OCI-LY3 (cell line): ENCODE results near the gene SLC16A7.

ENCODE experiments used
- EZH2phosphoT487 ChIP-seq: fragments of 200-600 bp; shearing (Covaris generic); IDR thresholded peaks from 2 replicates; pipeline ENCODE4 v1.6.1; 2018; ENCODE audit warnings: antibody characterized with exemption, mixed run types, low read depth
- TF ChIP-seq, protein P1 (sequence below): fragments of 200-600, 300-600 bp; sonication (generic); IDR thresholded peaks from 2 replicates; pipeline ENCODE4 v1.5.1; 2014; ENCODE audit warnings: antibody characterized with exemption, low read length, low read depth

DNA sequence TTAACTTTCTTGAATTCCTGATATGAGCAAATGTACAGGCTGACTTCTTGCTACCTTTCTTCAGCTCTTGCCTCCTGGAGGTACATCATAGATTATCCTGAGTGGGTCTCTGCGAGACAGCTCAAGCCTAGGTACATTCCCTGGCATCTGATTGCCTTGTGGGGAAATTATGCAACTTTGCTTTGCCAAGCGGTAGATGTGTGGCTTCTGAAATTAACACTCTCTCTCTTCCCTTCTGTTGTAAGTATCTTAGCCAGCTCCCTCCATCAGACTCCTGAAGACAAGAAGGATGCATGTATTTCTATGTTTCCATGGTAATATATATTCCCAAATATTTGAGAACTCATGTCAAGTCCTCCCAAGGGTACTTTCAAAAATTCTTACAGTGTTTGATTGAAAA lies 16.2 kb upstream of the SLC16A7 start:
- TF ChIP-seq, protein P1, sequence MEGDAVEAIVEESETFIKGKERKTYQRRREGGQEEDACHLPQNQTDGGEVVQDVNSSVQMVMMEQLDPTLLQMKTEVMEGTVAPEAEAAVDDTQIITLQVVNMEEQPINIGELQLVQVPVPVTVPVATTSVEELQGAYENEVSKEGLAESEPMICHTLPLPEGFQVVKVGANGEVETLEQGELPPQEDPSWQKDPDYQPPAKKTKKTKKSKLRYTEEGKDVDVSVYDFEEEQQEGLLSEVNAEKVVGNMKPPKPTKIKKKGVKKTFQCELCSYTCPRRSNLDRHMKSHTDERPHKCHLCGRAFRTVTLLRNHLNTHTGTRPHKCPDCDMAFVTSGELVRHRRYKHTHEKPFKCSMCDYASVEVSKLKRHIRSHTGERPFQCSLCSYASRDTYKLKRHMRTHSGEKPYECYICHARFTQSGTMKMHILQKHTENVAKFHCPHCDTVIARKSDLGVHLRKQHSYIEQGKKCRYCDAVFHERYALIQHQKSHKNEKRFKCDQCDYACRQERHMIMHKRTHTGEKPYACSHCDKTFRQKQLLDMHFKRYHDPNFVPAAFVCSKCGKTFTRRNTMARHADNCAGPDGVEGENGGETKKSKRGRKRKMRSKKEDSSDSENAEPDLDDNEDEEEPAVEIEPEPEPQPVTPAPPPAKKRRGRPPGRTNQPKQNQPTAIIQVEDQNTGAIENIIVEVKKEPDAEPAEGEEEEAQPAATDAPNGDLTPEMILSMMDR: no peak
- no peak for TF ChIP-seq EZH2phosphoT487
